Bronchial epithelial cell (primary cell): Measurements from ENCODE around the gene MGAT4A. TPM values are rescaled to one million over a fixed set of nuclear protein-coding genes. Genes with fewer than 3 reads are reported as not detected.
"Not testable (repeated sequence)": the region's sequence is repeated elsewhere in the genome, so short reads cannot be mapped to it uniquely, and the experiment has no call there.

Experiments used
- DNase-seq: peaks from one replicate; pipeline ENCODE4 v3.0.0-alpha.2; 2010; ENCODE audit warnings: low read depth
- FAIRE-seq: peaks from 2 replicates; lab custom pipeline; 2011; peaks lifted over from hg19 to GRCh38; lab: Jason Lieb, UNC
- H3K27me3 ChIP-seq: 2 replicates; pipeline ENCODE4 v1.5.1; 2011; ENCODE audit warnings: low read length; ENCODE audit not compliant: control insufficient read depth, insufficient read depth
- H3K36me3 ChIP-seq: 2 replicates; pipeline ENCODE4 v1.5.1; 2011; ENCODE audit warnings: low read length; ENCODE audit not compliant: control insufficient read depth, insufficient read depth
- H3K4me3 ChIP-seq: 2 replicates; pipeline ENCODE4 v1.5.1; 2011; ENCODE audit warnings: mild to moderate bottlenecking, low read depth, low read length, control low read depth
- CTCF ChIP-seq: IDR thresholded peaks from 2 replicates; pipeline ENCODE4 v1.5.1; 2011; ENCODE audit warnings: mild to moderate bottlenecking, moderate library complexity, low read length, control low read depth, inconsistent platforms; ENCODE audit not compliant: insufficient read depth, severe bottlenecking
- total RNA-seq: library from RNA; depleted of rRNA; stranded (reverse); fragments of >200 nt; gene quantifications from 2 replicates; pipeline ENCODE4 v1.2.1, GENCODE V29; 2014

Gene MGAT4A
- total RNA-seq, 1 donor from 2014 or later = 3.9 TPM

GRCh38 chr2:98759338-98759737 is 28.4 kb upstream of the MGAT4A start:
- DNase-seq = no peak
- no peaks in the 10 kb centered on the region for H3K27me3 ChIP-seq
- no peak overlapping the region for H3K4me3 ChIP-seq
- FAIRE-seq = no peak
- no peak for TF ChIP-seq CTCF
- no peaks in the 10 kb centered on the region for H3K36me3 ChIP-seq

DNA sequence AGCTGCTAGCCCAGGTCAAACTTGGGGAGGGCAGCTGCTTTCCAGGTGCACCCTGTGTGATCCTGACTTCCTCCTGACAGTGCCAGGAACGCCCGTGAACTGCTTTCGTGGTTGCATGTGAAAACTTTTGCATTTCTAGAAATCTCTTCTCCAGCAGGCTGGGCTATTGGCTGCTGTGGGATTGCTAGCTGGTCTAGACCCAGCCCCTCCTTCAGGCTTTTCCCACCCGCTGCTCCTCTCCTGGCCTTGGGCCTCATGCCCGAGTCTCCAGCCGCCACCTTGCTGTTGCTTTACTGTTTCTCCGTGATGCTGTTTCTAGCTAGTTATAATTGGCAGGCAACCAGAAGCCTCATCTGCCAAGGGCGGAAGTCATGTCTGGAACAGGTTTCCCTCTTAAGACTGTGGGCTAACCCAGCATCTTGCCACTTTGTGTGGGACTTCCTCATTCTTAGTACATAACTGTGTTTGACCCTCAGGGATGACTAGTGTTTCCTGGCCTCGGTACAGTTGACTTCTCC is 27.0 kb upstream of the MGAT4A start:
- Histone ChIP-seq H3K27me3 (no peaks in the 10 kb centered on the region), H3K4me3 (no peak overlapping the region), H3K36me3 (no peaks in the 10 kb centered on the region)
- TF ChIP-seq CTCF = no peak
- DNase-seq (peak; percentile 96), FAIRE-seq (peak; percentile 84)

GRCh38 chr2:98753801-98754200 is 22.9 kb upstream of the MGAT4A start:
- Histone ChIP-seq H3K4me3 (no peak overlapping the region), H3K36me3 (no peaks in the 10 kb centered on the region), H3K27me3 (no peaks in the 10 kb centered on the region)
- DNase-seq = no peak
- no peak for TF ChIP-seq CTCF
- no peak for FAIRE-seq

- not testable (repeated sequence) for DNase-seq, H3K36me3 ChIP-seq, H3K4me3 ChIP-seq, FAIRE-seq, H3K27me3 ChIP-seq
These were observed 21.8 kb upstream of the MGAT4A start for GRCh38 chr2:98752711-98753110.

- no peak for TF ChIP-seq CTCF
- FAIRE-seq = no peak
- Histone ChIP-seq H3K36me3 (no peaks in the 10 kb centered on the region), H3K27me3 (no peaks in the 10 kb centered on the region), H3K4me3 (no peak overlapping the region)
- no peak for DNase-seq
These were observed 20.8 kb upstream of the MGAT4A start for GRCh38 chr2:98751748-98752147.

- FAIRE-seq (no peak), DNase-seq (no peak)
- H3K4me3 ChIP-seq = no peak overlapping the region
- H3K36me3 ChIP-seq = no peaks in the 10 kb centered on the region
- no peaks in the 10 kb centered on the region for H3K27me3 ChIP-seq
- TF ChIP-seq CTCF = no peak
These were observed 19.8 kb upstream of the MGAT4A start for GRCh38 chr2:98750593-98751282.
